GM18867 (cell line): ENCODE data around the gene FBXO41.

Source experiments
- ATAC-seq: cut with Tn5 transposase; IDR thresholded peaks from one replicate; pipeline ENCODE4 v1.9.1; 2021; ENCODE audit warnings: mild to moderate bottlenecking, moderate library complexity; ENCODE audit not compliant: unreplicated experiment

FBXO41 gene

GRCh38 chr2:73250872-73251846 lies 33.1 kb downstream of the FBXO41 start:
- ATAC-seq = no peak

GRCh38 chr2:73249636-73250035 lies 34.6 kb downstream of the FBXO41 start:
- ATAC-seq = no peak

DNA sequence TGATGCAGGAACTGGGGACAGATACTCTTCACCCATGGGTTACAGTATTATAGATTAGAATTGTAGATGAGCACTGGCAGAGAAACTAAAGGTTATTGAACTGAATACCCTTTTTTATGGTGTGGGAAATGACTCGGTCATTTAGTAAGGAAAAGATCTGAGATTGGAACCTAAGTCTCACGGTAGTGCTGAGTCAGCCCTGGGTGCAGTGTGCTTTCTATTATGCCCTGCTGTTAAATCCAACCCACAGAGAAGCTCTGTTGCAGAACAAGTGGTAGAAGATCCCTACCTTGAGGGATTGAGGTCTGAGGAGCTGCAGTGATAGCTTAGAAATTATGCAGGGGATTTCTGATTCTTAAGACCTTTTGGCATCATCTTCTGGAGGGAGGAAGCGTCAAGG lies 37.4 kb downstream of the FBXO41 start:
- ATAC-seq = no peak

- no peak for ATAC-seq
Observed at GRCh38 chr2:73244580-73244979, 39.7 kb downstream of the FBXO41 start.

GRCh38 chr2:73243884-73244570 lies 40.3 kb downstream of the FBXO41 start:
- no peak for ATAC-seq

DNA sequence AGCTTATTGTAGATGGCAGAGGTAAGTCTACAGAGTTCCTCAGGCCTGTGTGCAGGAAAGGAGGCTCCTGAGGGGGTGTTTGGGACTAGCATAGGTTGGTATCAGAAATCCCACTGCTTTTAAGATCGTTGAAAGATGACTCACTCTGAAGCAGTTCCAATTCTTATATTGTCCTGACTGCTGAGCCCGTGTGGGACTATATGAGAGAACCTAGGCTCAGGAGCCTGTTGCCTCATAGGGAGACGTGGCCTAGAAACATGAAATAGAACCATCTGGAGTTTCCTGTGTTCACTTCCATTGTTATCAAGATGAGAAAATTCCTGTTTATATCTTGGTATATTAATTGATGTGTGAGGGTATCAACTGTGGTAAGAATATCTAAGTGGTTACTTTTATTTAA lies 44.5 kb downstream of the FBXO41 start:
- ATAC-seq = no peak

DNA sequence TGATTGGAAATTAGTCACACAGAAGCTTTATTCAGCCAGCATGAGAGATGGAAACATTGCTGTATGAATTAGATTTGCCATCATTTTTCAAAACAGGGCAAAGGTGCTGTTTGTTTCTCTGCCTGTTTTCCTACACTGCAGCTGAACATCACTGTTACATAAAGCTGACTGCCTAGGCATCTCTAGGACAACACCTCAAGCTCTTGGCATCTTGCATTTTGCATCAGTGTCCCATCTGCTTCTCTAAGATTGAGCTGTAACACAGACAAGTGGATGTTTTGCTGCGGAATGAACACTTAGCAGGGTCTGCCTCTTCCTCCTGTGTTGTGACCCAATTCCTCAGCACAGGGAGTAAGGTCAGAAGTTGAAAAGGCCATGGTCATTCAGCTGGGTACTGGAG lies 45.3 kb downstream of the FBXO41 start:
- no peak for ATAC-seq

- ATAC-seq = no peak
Observed at GRCh38 chr2:73238149-73238548, 46.1 kb downstream of the FBXO41 start.

DNA sequence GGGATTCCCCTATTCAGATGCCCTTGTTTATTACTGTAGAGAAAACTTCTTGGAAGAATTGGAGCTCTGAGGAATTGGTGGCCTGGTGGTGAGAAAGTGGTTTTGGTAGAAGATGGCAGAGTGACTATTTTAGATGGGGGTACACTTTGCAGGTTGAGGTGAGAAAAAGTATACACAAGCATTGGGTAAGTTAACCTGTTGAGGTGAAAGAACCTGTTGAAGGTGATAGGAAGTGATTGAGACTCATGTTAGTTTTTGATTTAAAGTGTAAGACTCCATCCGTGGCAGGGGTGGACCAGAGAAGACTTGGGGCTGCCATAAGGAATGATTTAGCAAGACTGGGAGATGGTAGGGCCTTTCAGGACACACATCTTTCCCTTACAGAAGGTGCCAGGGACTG lies 47.1 kb downstream of the FBXO41 start:
- no peak for ATAC-seq

DNA sequence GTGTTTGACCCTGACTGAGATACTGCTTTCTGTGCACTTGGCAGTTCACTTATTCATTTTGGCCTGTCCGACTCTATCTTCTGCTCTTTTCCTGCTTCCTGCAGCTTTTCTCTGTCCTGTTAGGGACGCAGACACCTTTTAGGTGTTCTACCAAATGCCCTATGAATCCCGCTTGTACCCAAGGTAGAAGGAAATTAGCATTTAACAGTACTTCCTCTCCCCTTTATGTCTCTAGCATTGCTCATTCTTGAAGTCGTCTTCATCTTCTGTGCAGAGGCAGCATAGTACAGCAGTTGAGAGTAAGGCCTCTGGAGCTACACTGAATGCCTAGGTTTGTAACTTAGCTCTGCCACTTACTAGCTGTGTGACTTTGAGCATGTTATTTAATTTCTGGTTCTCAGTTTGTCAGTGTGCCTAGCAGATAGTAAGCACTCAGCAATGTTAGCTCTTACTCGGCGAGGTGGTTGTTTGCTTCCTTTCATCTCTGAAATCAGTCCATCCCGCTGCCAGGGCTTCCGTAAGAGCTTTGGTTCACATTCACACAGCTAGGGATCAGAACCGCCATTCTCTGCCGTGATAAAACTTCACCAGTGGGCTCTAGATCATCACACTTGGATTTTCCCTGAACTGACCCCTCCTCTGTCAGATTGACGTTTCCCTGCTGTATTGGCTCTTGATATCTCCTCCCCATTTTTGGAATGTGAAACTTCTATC lies 48.8 kb downstream of the FBXO41 start:
- ATAC-seq = no peak

- ATAC-seq = peak; percentile 63
Observed at GRCh38 chr2:73233932-73234832, 50.1 kb downstream of the FBXO41 start, which contains the start of gene CCT7. TSS of gene CCT7 (plus strand) at chr2:73234308. CDS start at chr2:73234379, 71 bp downstream.

GRCh38 chr2:73233154-73233931 lies 50.9 kb downstream of the FBXO41 start, which contains the start of gene PRADC1:
TSS of gene PRADC1 (minus strand) at chr2:73233239. CDS start at chr2:73233160, 79 bp downstream.
- peak; percentile 92 for ATAC-seq

- ATAC-seq = peak; percentile 13
Observed at GRCh38 chr2:73232403-73233153, 51.7 kb downstream of the FBXO41 start.

DNA sequence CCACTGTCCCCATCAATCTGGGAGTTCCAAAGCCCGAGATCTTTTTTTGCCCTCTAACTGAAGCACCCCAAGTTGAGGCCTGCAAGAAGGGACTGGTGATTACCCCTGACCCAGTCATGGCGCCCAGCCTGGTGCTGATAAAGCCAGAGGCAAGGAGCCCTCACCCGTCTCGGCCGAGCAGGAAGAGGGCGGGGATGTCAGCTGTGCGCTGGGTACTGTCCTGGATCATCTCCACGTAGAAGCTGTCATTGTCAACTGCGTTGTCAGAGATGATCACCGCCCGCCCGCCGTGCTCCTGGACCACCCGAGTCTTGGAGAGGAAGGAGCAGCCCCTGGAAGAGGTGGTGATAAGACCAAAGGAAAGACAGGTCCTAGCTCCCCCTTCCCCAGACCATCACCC lies 55.6 kb downstream of the FBXO41 start:
- no peak for ATAC-seq

- ATAC-seq = no peak
Observed at GRCh38 chr2:73227086-73227485, 57.2 kb downstream of the FBXO41 start.

GRCh38 chr2:73225513-73226360 lies 58.5 kb downstream of the FBXO41 start:
- ATAC-seq = no peak

- no peak for ATAC-seq
Observed at GRCh38 chr2:73223821-73224220, 60.5 kb downstream of the FBXO41 start.

DNA sequence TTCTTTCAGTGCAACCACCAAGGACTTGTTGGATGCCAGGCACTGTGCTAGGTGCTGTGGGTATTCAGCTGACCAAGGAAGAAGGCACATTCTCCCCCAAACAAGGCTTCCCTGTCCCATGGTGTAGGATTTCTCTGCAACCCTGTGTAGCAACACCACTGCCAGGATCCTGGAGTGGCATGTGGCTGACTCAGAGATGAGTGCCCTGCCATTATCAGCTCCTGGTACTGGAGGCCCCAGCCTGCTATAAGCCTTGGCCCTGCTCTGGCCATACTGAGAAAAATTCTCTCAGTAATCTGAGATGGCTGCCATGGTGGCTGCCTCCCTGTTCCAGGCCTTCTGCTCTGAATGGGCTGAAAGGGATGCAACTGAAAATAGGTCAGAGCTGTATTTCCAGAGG lies 66.0 kb downstream of the FBXO41 start:
- ATAC-seq = no peak
